Measurements from ENCODE around the gene VCY1B.
"Not testable (repeated sequence)": the region's sequence is repeated elsewhere in the genome, so short reads cannot be mapped to it uniquely, and the experiment has no call there.

VCY1B gene

DNA sequence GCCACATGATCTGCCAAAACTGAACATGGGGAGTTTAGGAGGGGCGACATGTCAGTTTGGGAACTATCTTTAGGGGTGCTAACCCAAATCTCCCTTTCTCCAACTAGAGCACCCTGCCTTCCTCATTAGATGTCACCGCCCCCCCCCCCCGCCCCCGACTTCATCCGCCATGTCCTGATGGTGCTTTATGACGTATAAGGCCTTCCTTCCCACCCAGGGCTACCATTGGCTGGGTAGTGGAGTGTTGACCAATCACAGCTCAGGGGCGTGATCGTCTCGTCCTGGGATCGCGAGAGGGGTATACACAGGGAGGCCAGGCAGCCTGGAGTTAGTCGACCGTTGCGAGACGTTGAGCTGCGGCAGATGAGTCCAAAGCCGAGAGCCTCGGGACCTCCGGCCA is at the start of gene VCY1B:
Gene VCY1B, plus strand, starts transcription at position 301 of the 400 bp plus-strand sequence. Its CDS starts 63 bp downstream, at position 364.
- not testable (repeated sequence) for DNase-seq

DNA sequence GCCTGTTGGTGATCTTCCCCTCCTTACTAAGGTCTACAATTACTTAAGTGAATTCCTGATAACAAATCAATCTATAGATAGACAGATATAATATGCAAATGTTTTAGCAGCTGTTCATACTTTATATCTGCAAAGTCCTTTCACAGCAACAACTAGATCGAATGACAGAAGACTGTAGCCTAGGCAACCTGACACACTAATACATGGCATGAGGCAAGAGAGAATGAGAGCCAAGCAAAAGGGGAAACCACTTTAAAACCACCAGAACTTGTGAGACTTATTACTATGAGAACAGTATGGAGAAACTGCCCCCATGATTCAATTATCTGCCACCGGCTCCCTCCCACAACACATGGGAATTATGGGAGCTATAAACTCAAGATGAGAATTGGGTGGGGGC is 44.1 kb upstream of the VCY1B start:
- DNase-seq = not testable (repeated sequence)

DNA sequence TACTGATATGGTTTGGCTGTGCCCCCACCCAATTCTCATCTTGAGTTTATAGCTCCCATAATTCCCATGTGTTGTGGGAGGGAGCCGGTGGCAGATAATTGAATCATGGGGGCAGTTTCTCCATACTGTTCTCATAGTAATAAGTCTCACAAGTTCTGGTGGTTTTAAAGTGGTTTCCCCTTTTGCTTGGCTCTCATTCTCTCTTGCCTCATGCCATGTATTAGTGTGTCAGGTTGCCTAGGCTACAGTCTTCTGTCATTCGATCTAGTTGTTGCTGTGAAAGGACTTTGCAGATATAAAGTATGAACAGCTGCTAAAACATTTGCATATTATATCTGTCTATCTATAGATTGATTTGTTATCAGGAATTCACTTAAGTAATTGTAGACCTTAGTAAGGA is 25.6 kb upstream of the VCY1B start:
- not testable (repeated sequence) for DNase-seq

DNA sequence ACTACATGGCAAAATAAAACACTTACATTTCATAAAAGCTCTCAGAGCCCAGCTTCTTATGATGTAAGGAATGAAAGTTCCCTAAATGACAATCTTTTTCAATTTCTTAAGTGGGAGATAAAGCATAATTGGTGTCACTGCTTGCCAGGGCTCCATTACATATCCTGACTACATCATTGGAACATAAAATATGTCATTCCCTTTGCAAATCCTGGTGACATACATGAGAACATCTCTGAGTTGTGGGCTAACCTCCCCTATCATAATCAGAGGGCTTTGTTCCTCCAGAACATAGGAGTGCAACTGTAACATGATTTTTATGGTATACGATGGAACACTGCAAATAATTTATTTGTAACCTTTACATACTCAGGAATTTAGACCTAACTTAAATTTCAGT is 29.9 kb downstream of the VCY1B start:
- no peak for DNase-seq

All from stimulated activated CD4-positive, alpha-beta T cell treated with anti-CD3 and anti-CD28 coated beads, Interleukin-2, amount 100 ng/mL, for 24 hours (primary cell).